ENCODE measurements around the gene HTR3E. TPM values are rescaled to one million over a fixed set of nuclear protein-coding genes. Genes with fewer than 3 reads are reported as not detected.

The HTR3E gene
- total RNA-seq, 6 experiments from 2014 or later = not detected

GRCh38 chr3:184092199-184092598, 4.7 kb upstream of the HTR3E start:
- Histone ChIP-seq H3K9me3 (no peaks in the 10 kb centered on the region), H3K27ac (no peak overlapping the region), H3K4me1 (no peaks in the 10 kb centered on the region), H3K27me3 (no peaks in the 10 kb centered on the region), H3K4me3 (no peak overlapping the region), H3K36me3 (no peaks in the 10 kb centered on the region)
- intact Hi-C loops (cut with DNase I) = no loop called here
- no peak for TF ChIP-seq POLR2A (IDR thresholded peaks at IDR 0.05)
- TF ChIP-seq CTCF (IDR thresholded peaks at IDR 0.05) = no peak
- DNase-seq (no peak), ATAC-seq (no peak)
- 83% methylated on average over 3 of the region's 3 CpGs for WGBS (ENCODE audit: insufficient coverage, low coverage, low lambda C conversion rate, missing lambda C conversion rate)

- no peaks in the 10 kb centered on the region for H3K9me3 ChIP-seq
- H3K27me3 ChIP-seq = no peaks in the 10 kb centered on the region
- no peak for DNase-seq
- no peak for ATAC-seq
- H3K36me3 ChIP-seq = no peaks in the 10 kb centered on the region
- no peak overlapping the region for H3K4me3 ChIP-seq
- no peak for TF ChIP-seq POLR2A (IDR thresholded peaks at IDR 0.05)
- TF ChIP-seq CTCF (IDR thresholded peaks at IDR 0.05) = no peak
- no peak overlapping the region for H3K27ac ChIP-seq
- intact Hi-C loops (cut with DNase I) = no loop called here
- no peaks in the 10 kb centered on the region for H3K4me1 ChIP-seq
- WGBS (ENCODE audit: insufficient coverage, low coverage, low lambda C conversion rate, missing lambda C conversion rate) = 61% methylated on average over 6 of the region's 6 CpGs
Observed at GRCh38 chr3:184097556-184097955, 692 bp downstream of the HTR3E start.

GRCh38 chr3:184099806-184100686, 3.2 kb downstream of the HTR3E start:
- WGBS (ENCODE audit: insufficient coverage, low coverage, low lambda C conversion rate, missing lambda C conversion rate) = 62% methylated on average over 21 of the region's 24 CpGs
- intact Hi-C loops (cut with DNase I) = no loop called here
- no peak for ATAC-seq

GRCh38 chr3:184110316-184110725, 13.5 kb downstream of the HTR3E start:
- Histone ChIP-seq H3K9me3 (no peaks in the 10 kb centered on the region), H3K4me1 (no peaks in the 10 kb centered on the region), H3K36me3 (no peaks in the 10 kb centered on the region), H3K4me3 (no peak overlapping the region), H3K27ac (no peak overlapping the region), H3K27me3 (no peaks in the 10 kb centered on the region)
- intact Hi-C loops (cut with DNase I) = no loop called here
- DNase-seq (peak in 1 of 3 donors; percentile 23), ATAC-seq (peak in 2 of 4 donors; percentile 40 to 46)
- 44% methylated on average over 6 of the region's 7 CpGs for WGBS (ENCODE audit: insufficient coverage, low coverage, low lambda C conversion rate, missing lambda C conversion rate)
- TF ChIP-seq POLR2A (IDR thresholded peaks at IDR 0.05) (no peak), CTCF (IDR thresholded peaks at IDR 0.05) (no peak)

More at GRCh38 chr3:184099806-184100686, 3.2 kb downstream of the HTR3E start:
- peak in 1 of 3 donors; percentile 25 for DNase-seq
- no peaks in the 10 kb centered on the region for H3K27me3 ChIP-seq
- H3K36me3 ChIP-seq = no peaks in the 10 kb centered on the region
- no peaks in the 10 kb centered on the region for H3K4me1 ChIP-seq
- no peaks in the 10 kb centered on the region for H3K9me3 ChIP-seq
- TF ChIP-seq CTCF (IDR thresholded peaks at IDR 0.05) (no peak), POLR2A (IDR thresholded peaks at IDR 0.05) (no peak)
- no peak overlapping the region for H3K27ac ChIP-seq
- H3K4me3 ChIP-seq = no peak overlapping the region
